ENCODE measurements around the gene EOGT.

Gene EOGT

GRCh38 chr3:69016901-69017300, 3.4 kb upstream of the EOGT start:
- Histone ChIP-seq H3K4me3 (ENCODE audit: insufficient read length, low read depth) (no peak overlapping the region), H3K4me1 (ENCODE audit: insufficient read depth, insufficient read length) (no peaks in the 10 kb centered on the region), H3K9ac (ENCODE audit: insufficient read length, low read depth) (no peak overlapping the region), H3K27me3 (ENCODE audit: insufficient read depth, insufficient read length) (peaks cover 5% of the 10 kb centered on the region), H3K9me3 (ENCODE audit: insufficient read depth, low read length) (no peaks in the 10 kb centered on the region), H3K36me3 (ENCODE audit: insufficient read depth, insufficient read length, low read length) (peaks cover 32% of the 10 kb centered on the region)
- no peak for TF ChIP-seq ZNF274 (IDR thresholded peaks at IDR 0.05; ENCODE audit: low read depth, low read length)
- no peak for TF ChIP-seq YY1 (IDR thresholded peaks at IDR 0.05; ENCODE audit: insufficient read depth, insufficient read length)
- no peak for DNase-seq (ENCODE audit: low read depth, low spot score)

- Histone ChIP-seq H3K4me3 (ENCODE audit: insufficient read length, low read depth) (no peak overlapping the region), H3K36me3 (ENCODE audit: insufficient read depth, insufficient read length, low read length) (peaks cover 35% of the 10 kb centered on the region), H3K27me3 (ENCODE audit: insufficient read depth, insufficient read length) (peaks cover 5% of the 10 kb centered on the region), H3K9me3 (ENCODE audit: insufficient read depth, low read length) (no peaks in the 10 kb centered on the region), H3K9ac (ENCODE audit: insufficient read length, low read depth) (no peak overlapping the region), H3K4me1 (ENCODE audit: insufficient read depth, insufficient read length) (no peaks in the 10 kb centered on the region)
- TF ChIP-seq SUZ12 (IDR thresholded peaks at IDR 0.05; ENCODE audit: extremely low read depth, insufficient read depth, insufficient read length), result no peak
- no peak for DNase-seq (ENCODE audit: low read depth, low spot score)
These were observed 2.6 kb upstream of the EOGT start for GRCh38 chr3:69016102-69016501.

- Histone ChIP-seq H3K9me3 (ENCODE audit: insufficient read depth, low read length) (no peaks in the 10 kb centered on the region), H3K27me3 (ENCODE audit: insufficient read depth, insufficient read length) (peaks cover 5% of the 10 kb centered on the region), H3K4me1 (ENCODE audit: insufficient read depth, insufficient read length) (no peaks in the 10 kb centered on the region), H3K4me3 (ENCODE audit: insufficient read length, low read depth) (peak overlapping the region; percentile 75), H3K9ac (ENCODE audit: insufficient read length, low read depth) (peak overlapping the region; percentile 88), H3K36me3 (ENCODE audit: insufficient read depth, insufficient read length, low read length) (peaks cover 33% of the 10 kb centered on the region)
- no peak for DNase-seq (ENCODE audit: low read depth, low spot score)
- no peak for TF ChIP-seq ZNF274 (IDR thresholded peaks at IDR 0.05; ENCODE audit: low read depth, low read length)
- no peak for TF ChIP-seq SUZ12 (IDR thresholded peaks at IDR 0.05; ENCODE audit: extremely low read depth, insufficient read depth, insufficient read length)
- no peak for TF ChIP-seq YY1 (IDR thresholded peaks at IDR 0.05; ENCODE audit: insufficient read depth, insufficient read length)
These were observed 617 bp upstream of the EOGT start for GRCh38 chr3:69014022-69014580.

GRCh38 chr3:69012800-69013252, 658 bp downstream of the EOGT start:
- Histone ChIP-seq H3K4me3 (ENCODE audit: insufficient read length, low read depth) (peak overlapping the region; percentile 75), H3K9ac (ENCODE audit: insufficient read length, low read depth) (peak overlapping the region; percentile 88), H3K9me3 (ENCODE audit: insufficient read depth, low read length) (no peaks in the 10 kb centered on the region), H3K36me3 (ENCODE audit: insufficient read depth, insufficient read length, low read length) (peaks cover 32% of the 10 kb centered on the region), H3K4me1 (ENCODE audit: insufficient read depth, insufficient read length) (peaks cover 3% of the 10 kb centered on the region), H3K27me3 (ENCODE audit: insufficient read depth, insufficient read length) (peaks cover 5% of the 10 kb centered on the region)
- TF ChIP-seq SUZ12 (IDR thresholded peaks at IDR 0.05; ENCODE audit: extremely low read depth, insufficient read depth, insufficient read length), result no peak
- no peak for TF ChIP-seq ZNF274 (IDR thresholded peaks at IDR 0.05; ENCODE audit: low read depth, low read length)
- no peak for TF ChIP-seq YY1 (IDR thresholded peaks at IDR 0.05; ENCODE audit: insufficient read depth, insufficient read length)
- no peak for DNase-seq (ENCODE audit: low read depth, low spot score)

GRCh38 chr3:69012100-69012799, 1.2 kb downstream of the EOGT start:
- no peak for DNase-seq (ENCODE audit: low read depth, low spot score)
- Histone ChIP-seq H3K4me1 (ENCODE audit: insufficient read depth, insufficient read length) (peaks cover 3% of the 10 kb centered on the region), H3K9ac (ENCODE audit: insufficient read length, low read depth) (peak overlapping the region; percentile 88), H3K4me3 (ENCODE audit: insufficient read length, low read depth) (peak overlapping the region; percentile 75), H3K9me3 (ENCODE audit: insufficient read depth, low read length) (no peaks in the 10 kb centered on the region), H3K36me3 (ENCODE audit: insufficient read depth, insufficient read length, low read length) (peaks cover 30% of the 10 kb centered on the region), H3K27me3 (ENCODE audit: insufficient read depth, insufficient read length) (peaks cover 5% of the 10 kb centered on the region)
- TF ChIP-seq SUZ12 (IDR thresholded peaks at IDR 0.05; ENCODE audit: extremely low read depth, insufficient read depth, insufficient read length) (no peak), ZNF274 (IDR thresholded peaks at IDR 0.05; ENCODE audit: low read depth, low read length) (no peak), YY1 (IDR thresholded peaks at IDR 0.05; ENCODE audit: insufficient read depth, insufficient read length) (no peak)

- H3K27me3 ChIP-seq (ENCODE audit: insufficient read depth, insufficient read length), result peaks cover 5% of the 10 kb centered on the region
- H3K9ac ChIP-seq (ENCODE audit: insufficient read length, low read depth), result no peak overlapping the region
- peaks cover 36% of the 10 kb centered on the region for H3K36me3 ChIP-seq (ENCODE audit: insufficient read depth, insufficient read length, low read length)
- H3K4me3 ChIP-seq (ENCODE audit: insufficient read length, low read depth), result no peak overlapping the region
- H3K9me3 ChIP-seq (ENCODE audit: insufficient read depth, low read length), result no peaks in the 10 kb centered on the region
- no peak for DNase-seq (ENCODE audit: low read depth, low spot score)
- TF ChIP-seq SUZ12 (IDR thresholded peaks at IDR 0.05; ENCODE audit: extremely low read depth, insufficient read depth, insufficient read length) (no peak), YY1 (IDR thresholded peaks at IDR 0.05; ENCODE audit: insufficient read depth, insufficient read length) (no peak), ZNF274 (IDR thresholded peaks at IDR 0.05; ENCODE audit: low read depth, low read length) (no peak)
- peaks cover 3% of the 10 kb centered on the region for H3K4me1 ChIP-seq (ENCODE audit: insufficient read depth, insufficient read length)
These were observed 2.3 kb downstream of the EOGT start for GRCh38 chr3:69011096-69011730.

All from NT2/D1 (cell line).